Pulmonary artery endothelial cell (primary cell): ENCODE data around the gene COA8. TPM values are rescaled to one million over a fixed set of nuclear protein-coding genes. Genes with fewer than 3 reads are reported as not detected.

ENCODE experiments used
- DNase-seq: peaks from one replicate; pipeline ENCODE4 v3.0.0-alpha.2; 2011; ENCODE audit warnings: low read depth, low spot score
- total RNA-seq: library from RNA; depleted of rRNA; stranded (reverse); fragments of >200 nt; gene quantifications from 2 replicates; pipeline ENCODE4 v1.2.3, GENCODE V29; 2014

Gene COA8
- total RNA-seq, 1 donor from 2014 or later: 29.5 TPM

DNA sequence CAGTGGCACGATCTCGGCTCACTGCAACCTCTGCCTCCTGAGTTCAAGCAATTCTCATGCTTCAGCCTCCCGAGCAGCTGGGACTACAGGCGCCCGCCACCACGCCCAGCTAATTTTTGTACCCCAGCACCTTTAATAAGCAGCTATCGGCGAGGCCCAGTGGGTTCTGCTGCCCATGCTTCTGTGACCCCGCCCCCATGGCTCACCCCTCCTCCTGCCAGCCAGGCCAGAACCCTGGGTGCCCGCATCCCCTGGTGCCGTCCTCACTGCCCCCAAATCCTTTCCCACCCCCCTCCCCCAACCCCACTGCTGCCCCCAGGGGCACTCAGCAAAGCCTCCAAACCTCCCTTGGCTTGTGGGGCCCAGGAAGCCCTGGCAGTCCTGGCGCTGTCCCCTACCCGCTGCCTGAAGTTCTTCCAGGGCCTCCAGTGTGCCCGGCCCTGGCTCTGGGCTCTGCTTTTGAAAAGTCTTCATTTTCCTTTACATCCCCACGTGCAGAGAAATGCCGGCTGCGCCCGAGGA, 14.8 kb upstream of the COA8 start:
- DNase-seq: no peak

DNA sequence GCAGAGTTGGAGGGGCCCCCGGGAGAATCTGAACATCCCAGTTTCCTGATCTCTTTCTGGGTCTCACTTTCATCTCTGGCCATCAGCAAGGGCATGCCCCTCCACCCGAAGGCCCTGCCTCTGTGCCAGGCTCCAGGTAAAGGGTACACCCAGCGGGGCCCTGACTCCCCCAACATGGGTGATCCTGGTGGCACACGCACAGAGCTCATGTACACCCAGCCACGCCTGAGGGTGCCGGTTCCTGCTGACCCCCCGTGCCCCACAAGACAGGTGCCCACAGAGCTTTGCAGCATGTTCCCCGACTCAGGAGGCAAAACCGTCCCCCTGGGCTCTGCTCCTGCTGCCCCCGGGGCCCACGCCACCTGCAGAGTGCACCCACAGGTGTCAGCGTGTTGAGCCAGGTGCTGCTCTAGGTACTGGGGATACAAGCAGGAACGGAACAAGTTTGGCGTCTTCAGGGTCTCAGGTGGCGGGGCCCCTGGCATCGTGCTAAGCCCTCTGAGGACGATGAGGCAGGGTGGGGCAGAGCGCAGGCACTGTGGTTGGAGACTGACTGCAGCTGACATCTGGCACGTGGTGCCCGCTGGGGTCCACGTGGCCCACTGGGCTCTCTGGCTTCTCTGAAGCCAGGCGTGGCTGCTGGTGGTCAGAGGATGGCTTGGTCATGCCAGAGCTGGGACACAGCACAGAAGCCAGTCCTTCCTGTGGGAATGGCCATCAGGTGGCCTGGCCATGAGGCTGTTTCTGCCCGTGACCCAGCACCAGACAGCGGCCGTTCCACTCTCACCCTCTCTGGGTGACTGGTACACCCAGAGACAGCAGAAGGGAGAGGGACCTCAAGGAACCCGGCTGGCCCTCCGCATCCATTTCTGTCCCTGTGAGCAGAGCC, 14.1 kb upstream of the COA8 start:
- no peak for DNase-seq

- DNase-seq: no peak
Measured at GRCh38 chr14:103549361-103550311, 13.1 kb upstream of the COA8 start.

GRCh38 chr14:103550451-103551337, 12.1 kb upstream of the COA8 start:
- no peak for DNase-seq

- no peak for DNase-seq
Measured at GRCh38 chr14:103551338-103551762, 11.4 kb upstream of the COA8 start.

- DNase-seq: no peak
Measured at GRCh38 chr14:103552011-103552845, 10.5 kb upstream of the COA8 start.

GRCh38 chr14:103552846-103553210, 9.9 kb upstream of the COA8 start:
- no peak for DNase-seq

GRCh38 chr14:103555559-103556337, 7.0 kb upstream of the COA8 start:
- no peak for DNase-seq

DNA sequence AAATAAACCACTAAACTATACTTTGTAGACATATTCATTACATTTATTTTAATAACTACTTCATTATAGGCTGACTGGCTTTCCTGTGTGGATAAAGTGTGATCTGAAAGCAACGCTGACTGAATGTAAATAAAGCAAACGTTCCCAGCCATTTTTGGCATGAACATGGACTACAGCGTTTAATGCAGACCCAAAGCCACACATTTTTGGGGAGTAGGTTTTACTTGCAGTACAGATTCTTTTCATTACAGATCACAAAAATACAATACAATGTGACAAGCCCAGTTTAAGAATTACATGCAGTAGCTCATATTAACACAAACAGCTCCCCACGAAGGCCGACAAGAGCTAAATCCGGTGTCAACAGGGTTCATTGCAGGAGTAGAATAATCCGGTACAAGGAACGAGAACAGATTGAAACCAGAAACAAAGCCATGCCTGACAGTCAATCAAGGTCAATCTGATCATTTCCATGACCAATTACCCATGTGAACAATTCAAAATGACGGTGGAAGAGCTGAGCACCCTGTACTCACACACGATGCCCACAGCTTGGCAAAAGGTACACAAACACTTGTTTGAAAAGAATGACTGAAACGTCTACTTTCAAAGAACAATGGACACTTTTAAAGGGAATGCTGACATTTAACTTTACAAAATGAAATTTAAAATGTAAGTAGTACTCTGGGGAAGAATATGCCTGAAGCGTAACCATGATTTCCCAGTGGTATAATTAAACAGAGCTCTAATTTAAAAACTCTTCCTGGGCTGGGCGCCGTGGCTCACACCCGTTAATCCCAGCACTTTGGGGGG, 5.6 kb upstream of the COA8 start:
- DNase-seq: no peak

DNA sequence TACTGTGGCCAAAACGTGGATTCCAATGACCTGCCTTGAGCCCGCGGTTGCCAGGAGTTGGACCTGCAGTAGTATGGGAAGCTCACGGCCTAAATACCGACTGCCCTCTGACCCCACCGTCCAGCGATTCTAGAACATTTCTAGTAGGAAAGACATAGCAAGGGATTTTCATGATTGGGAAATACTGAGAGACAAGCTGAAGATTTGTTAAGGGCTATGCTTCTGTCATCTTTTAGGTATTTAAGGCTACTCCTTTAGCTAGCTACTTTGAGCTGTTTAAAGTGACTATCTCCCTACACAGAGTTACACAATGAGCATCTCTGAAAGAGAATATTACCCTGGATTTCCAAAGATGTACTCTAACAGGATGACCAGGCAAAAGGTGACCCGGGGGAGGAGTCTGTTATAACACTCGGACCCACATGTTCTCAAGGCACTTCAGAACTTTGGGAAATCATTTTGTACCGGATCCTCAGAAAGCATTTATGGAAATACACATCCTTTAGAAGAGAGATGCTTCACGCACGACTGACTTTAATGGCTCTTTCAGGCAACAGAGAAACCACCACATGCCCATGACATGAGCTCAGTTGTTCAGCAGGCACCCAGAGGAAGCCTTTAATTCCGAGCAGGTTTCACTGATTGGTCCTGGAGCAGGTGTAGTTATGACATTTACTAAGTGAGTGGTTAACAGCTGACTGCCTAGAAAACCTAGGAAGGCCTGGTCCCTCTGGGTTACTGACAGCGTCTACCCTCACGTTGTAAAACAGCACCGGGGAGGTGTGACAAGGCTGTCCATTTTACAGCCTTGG, 4.5 kb upstream of the COA8 start:
- DNase-seq: no peak

GRCh38 chr14:103559766-103560165, 3.0 kb upstream of the COA8 start:
- DNase-seq: no peak

- DNase-seq: no peak
Measured at GRCh38 chr14:103560691-103561090, 2.1 kb upstream of the COA8 start.

DNA sequence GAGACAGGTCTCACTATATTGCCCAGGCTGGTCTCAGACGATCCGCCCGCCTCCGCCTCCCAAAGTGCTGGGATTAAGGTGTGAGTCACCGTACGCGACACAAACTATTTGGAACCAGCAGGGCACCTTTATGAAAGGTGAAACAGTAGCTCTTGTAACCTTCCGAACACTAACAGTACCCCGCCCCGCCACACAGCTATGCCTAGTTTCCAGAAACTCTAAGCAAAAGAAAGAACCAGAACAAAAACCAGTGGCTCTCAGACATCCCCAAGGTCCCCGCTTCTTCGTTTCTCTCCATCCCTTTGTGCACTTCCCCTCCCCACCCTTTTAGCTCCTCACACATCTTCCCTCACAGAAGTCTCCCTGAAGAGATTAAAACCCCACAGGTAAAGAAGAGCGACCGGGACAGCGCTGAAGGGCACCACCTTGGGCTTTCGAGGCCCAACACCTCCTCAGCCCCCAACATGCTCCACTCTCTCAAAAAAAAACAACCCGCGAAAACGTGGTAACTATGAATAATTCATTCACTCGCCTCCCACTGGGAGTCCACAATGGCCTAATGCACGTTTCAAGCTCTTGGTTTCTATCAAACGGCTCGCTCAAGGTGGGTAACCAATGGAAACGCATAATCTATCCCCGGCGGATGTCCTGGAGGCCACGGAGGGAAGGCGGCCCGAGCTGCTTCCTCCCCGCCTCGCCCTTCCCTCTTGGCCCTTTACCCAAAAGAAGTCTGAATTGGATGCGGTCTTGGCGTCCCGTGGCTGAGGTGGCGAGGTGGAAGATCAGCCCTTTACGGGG, 1.2 kb upstream of the COA8 start:
- peak; percentile 26 for DNase-seq

GRCh38 chr14:103562179-103562428, 656 bp upstream of the COA8 start:
- peak; percentile 19 for DNase-seq

DNA sequence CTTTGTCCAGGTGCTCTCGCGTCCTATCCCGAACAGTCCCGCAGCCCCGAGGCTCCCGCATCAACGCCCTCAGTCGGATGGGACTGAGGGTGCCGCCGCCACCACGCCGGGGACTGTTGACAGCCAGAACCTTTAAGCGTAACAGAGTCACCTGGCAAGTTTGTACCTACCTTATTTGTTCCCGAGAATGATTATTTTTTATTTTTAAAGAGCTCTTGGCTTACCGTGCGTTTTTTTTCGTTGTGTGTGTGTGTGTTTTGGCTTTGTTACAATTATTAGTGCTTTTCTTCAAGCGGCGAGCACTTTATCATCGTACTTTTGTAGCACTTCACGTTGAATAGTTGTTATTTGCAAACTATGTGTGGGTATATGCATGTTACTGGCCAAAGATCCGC, 463 bp downstream of the COA8 start:
- DNase-seq: no peak

DNA sequence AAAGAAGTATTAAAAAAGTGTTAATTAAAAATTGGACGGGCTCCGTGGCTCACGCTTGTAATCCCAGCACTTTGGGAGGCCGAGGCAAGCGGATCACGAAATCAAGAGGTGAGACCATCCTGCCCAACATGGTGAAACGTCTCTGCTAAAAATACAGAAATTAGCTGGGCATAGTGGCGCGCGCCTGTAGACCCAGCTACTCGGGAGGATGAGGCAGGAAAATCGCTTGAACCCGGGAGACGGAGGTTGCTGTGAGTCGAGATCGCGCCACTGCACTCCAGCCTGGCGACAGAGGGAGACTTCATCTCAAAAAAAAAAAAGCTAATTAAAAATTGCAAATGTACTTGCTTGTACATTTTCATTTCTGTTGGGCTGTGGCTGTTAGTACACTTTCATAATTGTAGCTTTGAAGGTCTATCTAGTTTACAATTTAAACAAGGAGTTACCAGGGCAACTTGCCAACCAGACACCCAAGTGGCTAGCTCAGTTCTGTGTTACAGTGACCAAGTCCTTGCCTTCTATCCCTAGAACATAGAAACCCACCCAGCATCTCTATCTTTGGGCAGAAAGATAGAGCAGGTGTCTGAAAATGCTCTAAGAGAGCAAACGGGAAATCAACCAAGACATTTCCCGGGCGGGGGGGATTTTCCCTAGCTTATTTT, 1.2 kb downstream of the COA8 start:
- no peak for DNase-seq

DNA sequence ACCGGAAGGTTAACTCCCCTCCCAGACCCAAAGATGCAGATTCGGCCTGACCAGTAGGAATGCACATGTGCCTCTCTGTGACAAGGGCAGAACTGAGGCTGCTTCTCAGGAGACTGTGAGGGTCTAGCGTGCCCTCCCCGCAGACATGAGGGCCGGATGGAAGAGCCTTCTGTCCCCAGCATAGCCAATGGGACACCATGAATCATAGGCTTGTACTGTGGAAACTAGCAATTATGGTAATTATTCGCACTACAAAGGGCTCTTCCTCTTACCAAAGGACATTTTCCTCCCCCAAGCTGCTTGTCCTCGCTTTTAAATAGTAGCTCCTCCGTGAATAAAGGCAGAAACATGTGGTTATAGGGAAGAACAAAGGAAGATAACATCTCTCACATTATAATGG, 6.2 kb downstream of the COA8 start:
- DNase-seq: no peak
